RWPE2 (cell line): ENCODE results near the gene PPP1CB.

Source experiments
- ATAC-seq: fragments of 200-7000 bp; cut with Tn5 transposase; 3 replicates; pipeline ENCODE4 v1.9.1; 2021; ENCODE audit warnings: low read depth
- DNase-seq: peaks from one replicate; pipeline ENCODE4 v3.0.0-alpha.2; 2020; ENCODE audit warnings: low spot score
- H3K27ac ChIP-seq: fragments of 450-650 bp; 2 replicates; pipeline ENCODE4 v1.5.1; 2017; ENCODE audit warnings: mild to moderate bottlenecking; ENCODE audit not compliant: poor library complexity, severe bottlenecking
- H3K27me3 ChIP-seq: fragments of 250-450 bp; sonication (Bioruptor Pico); 2 replicates; pipeline ENCODE4 v1.5.1; 2021; ENCODE audit warnings: mild to moderate bottlenecking, moderate library complexity; ENCODE audit not compliant: insufficient read depth, poor library complexity, severe bottlenecking
- H3K36me3 ChIP-seq: fragments of 250-450 bp; sonication (Bioruptor Pico); 2 replicates; pipeline ENCODE4 v1.5.1; 2020; ENCODE audit warnings: low read depth, mild to moderate bottlenecking, moderate library complexity
- H3K4me1 ChIP-seq: fragments of 250-450 bp; sonication (Bioruptor Pico); 2 replicates; pipeline ENCODE4 v1.5.1; 2021; ENCODE audit warnings: mild to moderate bottlenecking, moderate library complexity; ENCODE audit not compliant: insufficient read depth, poor library complexity, severe bottlenecking
- H3K4me3 ChIP-seq: fragments of 250-450 bp; sonication (Bioruptor Pico); 2 replicates; pipeline ENCODE4 v1.5.1; 2021; ENCODE audit warnings: mild to moderate bottlenecking, moderate library complexity; ENCODE audit not compliant: severe bottlenecking
- H3K9me3 ChIP-seq: fragments of 250-450 bp; sonication (Bioruptor Pico); 2 replicates; pipeline ENCODE4 v1.5.1; 2021; ENCODE audit warnings: mild to moderate bottlenecking, moderate library complexity; ENCODE audit not compliant: severe bottlenecking
- TF ChIP-seq, protein P1 (sequence below): fragments of 450-650 bp; IDR thresholded peaks from one replicate; pipeline ENCODE4 v1.5.1; 2017; ENCODE audit warnings: mild to moderate bottlenecking, moderate library complexity; ENCODE audit not compliant: poor library complexity, severe bottlenecking

The PPP1CB gene

DNA sequence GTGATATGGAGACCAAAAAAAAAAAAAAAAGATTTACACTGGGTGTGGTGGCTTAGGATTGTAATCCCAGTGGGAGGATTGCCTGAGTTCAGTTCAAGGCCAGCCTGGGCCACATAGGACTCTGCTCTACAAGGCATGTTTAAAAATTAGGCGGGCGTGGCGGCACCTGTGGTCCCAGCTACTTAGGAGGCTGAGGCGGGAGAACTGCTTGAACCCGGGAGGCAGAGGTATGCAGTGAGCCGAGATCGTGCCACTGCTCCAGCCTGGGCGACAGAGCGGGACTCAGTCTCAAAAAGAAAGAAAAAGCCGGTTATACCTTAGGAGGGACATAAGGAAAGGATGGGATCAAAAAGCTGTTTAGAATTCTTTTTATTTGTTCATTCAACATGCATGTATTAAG, 58.3 kb downstream of the PPP1CB start:
- H3K4me3 ChIP-seq = peak overlapping the region; percentile 37
- H3K27ac ChIP-seq = peak overlapping the region; percentile 21
- ATAC-seq = no peak
- TF ChIP-seq, protein P1, sequence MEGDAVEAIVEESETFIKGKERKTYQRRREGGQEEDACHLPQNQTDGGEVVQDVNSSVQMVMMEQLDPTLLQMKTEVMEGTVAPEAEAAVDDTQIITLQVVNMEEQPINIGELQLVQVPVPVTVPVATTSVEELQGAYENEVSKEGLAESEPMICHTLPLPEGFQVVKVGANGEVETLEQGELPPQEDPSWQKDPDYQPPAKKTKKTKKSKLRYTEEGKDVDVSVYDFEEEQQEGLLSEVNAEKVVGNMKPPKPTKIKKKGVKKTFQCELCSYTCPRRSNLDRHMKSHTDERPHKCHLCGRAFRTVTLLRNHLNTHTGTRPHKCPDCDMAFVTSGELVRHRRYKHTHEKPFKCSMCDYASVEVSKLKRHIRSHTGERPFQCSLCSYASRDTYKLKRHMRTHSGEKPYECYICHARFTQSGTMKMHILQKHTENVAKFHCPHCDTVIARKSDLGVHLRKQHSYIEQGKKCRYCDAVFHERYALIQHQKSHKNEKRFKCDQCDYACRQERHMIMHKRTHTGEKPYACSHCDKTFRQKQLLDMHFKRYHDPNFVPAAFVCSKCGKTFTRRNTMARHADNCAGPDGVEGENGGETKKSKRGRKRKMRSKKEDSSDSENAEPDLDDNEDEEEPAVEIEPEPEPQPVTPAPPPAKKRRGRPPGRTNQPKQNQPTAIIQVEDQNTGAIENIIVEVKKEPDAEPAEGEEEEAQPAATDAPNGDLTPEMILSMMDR = no peak
- H3K27me3 ChIP-seq = no peaks in the 10 kb centered on the region
- H3K36me3 ChIP-seq = peaks cover 9% of the 10 kb centered on the region; the same call in 1 of the 2 replicates
- DNase-seq = no peak
- H3K9me3 ChIP-seq = no peaks in the 10 kb centered on the region
- H3K4me1 ChIP-seq = no peaks in the 10 kb centered on the region

DNA sequence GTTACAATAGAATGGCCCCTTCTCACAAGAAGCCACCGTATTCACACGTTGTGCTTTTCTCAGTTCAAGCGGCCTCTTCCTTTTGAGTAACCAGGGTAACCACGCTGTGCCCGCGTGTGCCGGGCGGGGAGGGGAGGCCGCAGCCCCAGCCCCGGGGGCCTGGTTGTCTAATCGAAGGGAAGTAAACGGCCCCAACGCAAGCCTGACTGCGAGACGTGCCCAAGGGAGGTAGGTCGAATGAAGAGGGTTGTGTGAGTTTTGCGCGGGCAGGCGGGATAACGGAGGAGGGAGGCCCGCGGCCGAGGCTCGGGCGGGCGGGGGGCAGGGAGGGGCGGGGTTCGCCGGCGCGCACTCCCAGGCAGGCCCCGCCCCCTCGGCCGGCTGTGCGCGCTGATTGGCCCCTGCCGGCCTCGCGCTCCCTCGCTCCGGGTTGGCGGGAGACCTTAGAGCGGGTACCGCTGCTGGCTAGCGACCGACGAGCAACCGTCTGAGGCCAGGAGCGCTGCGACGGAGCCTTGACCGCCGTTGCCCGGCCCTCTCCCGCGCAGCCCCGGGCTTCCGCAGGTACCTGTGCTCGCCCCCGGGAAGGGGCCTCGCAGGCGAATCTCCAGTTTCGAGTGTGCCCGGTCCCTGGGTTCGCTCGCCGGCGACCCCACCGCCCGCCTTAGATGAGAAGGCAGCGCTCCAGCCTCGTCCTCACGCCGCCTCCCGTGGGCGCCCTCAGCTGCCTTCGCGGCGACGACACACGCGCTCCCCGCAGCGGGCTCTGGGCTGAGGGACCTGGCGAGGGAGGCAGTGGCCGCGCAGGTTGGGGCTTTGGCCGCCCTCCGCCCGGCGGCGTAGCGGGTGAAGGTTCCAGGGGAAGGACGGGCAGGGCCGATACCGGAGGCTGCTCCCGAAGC, 59.0 kb downstream of the PPP1CB start, which contains the start of gene SPDYA:
TSS of gene SPDYA (plus strand) at position 451 of the 902 bp plus-strand sequence. CDS start 5,181 bp downstream, outside the sequence.
- H3K9me3 ChIP-seq = no peaks in the 10 kb centered on the region
- H3K27ac ChIP-seq = peak within 1 kb of the TSS; percentile 21
- H3K27me3 ChIP-seq = no peaks in the 10 kb centered on the region
- no peaks in the 10 kb centered on the region for H3K4me1 ChIP-seq
- peaks cover 3% of the 10 kb centered on the region; the same call in 1 of the 2 replicates for H3K36me3 ChIP-seq
- TF ChIP-seq, protein P1 = no peak
- ATAC-seq = peak; percentile 90
- H3K4me3 ChIP-seq = peak within 1 kb of the TSS; percentile 37
- peak; percentile 72 for DNase-seq

DNA sequence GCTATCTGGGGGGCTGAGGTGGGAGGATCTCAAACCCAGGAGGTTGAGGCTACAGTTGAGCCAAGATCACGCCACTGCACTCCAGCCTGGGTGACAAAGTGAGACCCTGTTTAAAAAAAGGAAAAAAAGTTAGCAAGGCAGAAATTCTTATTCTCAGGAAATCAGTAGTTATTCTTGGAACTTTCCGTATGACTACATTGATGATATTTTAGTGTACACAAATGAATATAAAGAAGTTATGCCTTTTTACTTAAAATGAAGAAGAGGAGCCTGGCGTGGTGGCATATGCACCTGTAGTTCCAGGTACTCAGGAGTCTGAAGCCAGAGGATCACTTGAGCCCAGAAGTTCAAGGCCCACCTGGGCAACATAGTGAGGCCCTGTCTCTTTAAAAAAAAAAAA, 66.4 kb downstream of the PPP1CB start:
- DNase-seq (no peak), ATAC-seq (no peak)
- H3K4me3 ChIP-seq = no peak overlapping the region
- TF ChIP-seq, protein P1 = no peak
- H3K27ac ChIP-seq = no peak overlapping the region
- H3K9me3 ChIP-seq = no peaks in the 10 kb centered on the region
- H3K36me3 ChIP-seq = no peaks in the 10 kb centered on the region
- H3K27me3 ChIP-seq = no peaks in the 10 kb centered on the region
- no peaks in the 10 kb centered on the region for H3K4me1 ChIP-seq

DNA sequence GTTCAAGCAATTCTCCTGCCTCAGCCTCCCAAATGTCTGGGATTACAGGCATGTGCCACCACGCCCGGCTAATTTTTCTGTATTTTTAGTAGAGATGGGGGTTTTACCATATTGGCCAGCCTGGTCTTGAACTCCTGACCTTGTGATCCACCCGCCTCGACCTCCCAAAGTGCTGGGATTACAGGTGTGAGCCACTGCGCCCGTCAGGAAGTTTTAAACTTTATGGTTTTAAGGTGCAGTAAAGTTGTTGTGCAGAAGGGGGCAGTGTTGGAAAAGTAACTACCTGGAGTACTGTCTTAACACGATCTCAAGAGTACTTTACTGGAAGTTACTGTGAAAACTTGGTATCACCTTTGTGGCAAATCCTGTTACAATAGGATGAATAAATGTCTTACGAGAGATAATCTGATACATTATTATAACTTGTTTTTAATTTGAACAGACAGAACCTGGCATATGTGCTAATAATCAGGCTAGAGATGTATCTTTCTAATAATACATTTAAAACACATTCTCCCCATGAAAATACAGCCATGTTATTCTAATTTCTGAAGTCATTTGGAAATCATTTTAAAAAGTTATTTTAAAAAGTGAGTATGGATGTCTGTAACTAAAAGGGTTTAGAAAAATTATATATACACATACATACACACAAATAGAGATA, 69.8 kb downstream of the PPP1CB start:
- no peak overlapping the region for H3K27ac ChIP-seq
- DNase-seq = no peak
- TF ChIP-seq, protein P1 = peak; percentile 89
- no peak overlapping the region for H3K4me3 ChIP-seq
- peak; percentile 69 for ATAC-seq
- H3K9me3 ChIP-seq = no peaks in the 10 kb centered on the region
- no peaks in the 10 kb centered on the region for H3K36me3 ChIP-seq
- no peaks in the 10 kb centered on the region for H3K27me3 ChIP-seq
- no peaks in the 10 kb centered on the region for H3K4me1 ChIP-seq
